ENCODE measurements around the gene LAYN. TPM values are rescaled to one million over a fixed set of nuclear protein-coding genes. Genes with fewer than 3 reads are reported as not detected.

LAYN gene
- total RNA-seq, 3 donors from 2014 or later (not counting 1 experiment from before 2014, with no cell fraction given), result 0.94 to 1.8 TPM; not detected in 1

- Mint-ChIP-seq H3K9me3 (no peaks in the 10 kb centered on the region), H3K36me3 (no peaks in the 10 kb centered on the region), H3K27me3 (ENCODE audit: low read depth in 2 of 2) (peaks cover 4 to 15% of the 10 kb centered on the region in 2 donors), H3K4me1 (no peaks in the 10 kb centered on the region), H3K27ac (no peak overlapping the region), H3K4me3 (no peak overlapping the region)
- Histone ChIP-seq H3K4me3 (ENCODE audit: low read length) (no peak overlapping the region), H3K27me3 (ENCODE audit: control insufficient read depth, insufficient read depth, low read length) (no peaks in the 10 kb centered on the region), H3K36me3 (ENCODE audit: control insufficient read depth, insufficient read depth, low read length) (no peaks in the 10 kb centered on the region), H3K27ac (ENCODE audit: low read length) (no peak overlapping the region), H3K9me3 (ENCODE audit: control insufficient read depth, insufficient read depth, low read length) (no peaks in the 10 kb centered on the region), H3K4me1 (ENCODE audit: control insufficient read depth, insufficient read depth, low read length) (no peaks in the 10 kb centered on the region)
- no peak for ATAC-seq
- no peak for DNase-seq
- TF ChIP-seq, protein P1, sequence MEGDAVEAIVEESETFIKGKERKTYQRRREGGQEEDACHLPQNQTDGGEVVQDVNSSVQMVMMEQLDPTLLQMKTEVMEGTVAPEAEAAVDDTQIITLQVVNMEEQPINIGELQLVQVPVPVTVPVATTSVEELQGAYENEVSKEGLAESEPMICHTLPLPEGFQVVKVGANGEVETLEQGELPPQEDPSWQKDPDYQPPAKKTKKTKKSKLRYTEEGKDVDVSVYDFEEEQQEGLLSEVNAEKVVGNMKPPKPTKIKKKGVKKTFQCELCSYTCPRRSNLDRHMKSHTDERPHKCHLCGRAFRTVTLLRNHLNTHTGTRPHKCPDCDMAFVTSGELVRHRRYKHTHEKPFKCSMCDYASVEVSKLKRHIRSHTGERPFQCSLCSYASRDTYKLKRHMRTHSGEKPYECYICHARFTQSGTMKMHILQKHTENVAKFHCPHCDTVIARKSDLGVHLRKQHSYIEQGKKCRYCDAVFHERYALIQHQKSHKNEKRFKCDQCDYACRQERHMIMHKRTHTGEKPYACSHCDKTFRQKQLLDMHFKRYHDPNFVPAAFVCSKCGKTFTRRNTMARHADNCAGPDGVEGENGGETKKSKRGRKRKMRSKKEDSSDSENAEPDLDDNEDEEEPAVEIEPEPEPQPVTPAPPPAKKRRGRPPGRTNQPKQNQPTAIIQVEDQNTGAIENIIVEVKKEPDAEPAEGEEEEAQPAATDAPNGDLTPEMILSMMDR (IDR thresholded peaks at IDR 0.05), result no peak
- 73% methylated on average over 11 of the region's 11 CpGs for WGBS (ENCODE audit: insufficient coverage)
- intact Hi-C loops (cut with micrococcal nuclease), result no loop called here
These were observed 19.4 kb downstream of the LAYN start for GRCh38 chr11:111559800-111560464.

DNA sequence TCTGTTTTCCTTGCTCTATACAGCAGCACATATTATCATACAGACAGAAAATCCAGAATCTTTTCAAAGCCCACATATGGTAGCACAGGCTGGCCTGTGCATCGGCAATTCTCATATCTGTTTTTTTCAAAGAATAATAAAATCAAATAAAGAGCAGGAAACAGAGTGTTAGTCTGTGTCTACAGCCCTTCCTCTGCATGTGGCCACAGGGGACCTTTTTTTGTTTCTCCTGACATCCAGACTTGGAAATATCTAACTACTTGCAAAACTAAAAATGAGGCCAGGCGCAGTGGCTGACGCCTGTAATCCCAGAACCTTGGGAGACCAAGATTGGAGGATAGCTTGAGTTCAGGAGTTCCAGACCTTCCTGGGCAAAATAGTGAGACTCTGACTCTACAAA is 20.3 kb downstream of the LAYN start:
- peaks cover 0 to 15% of the 10 kb centered on the region in 2 donors for H3K27me3 Mint-ChIP-seq (ENCODE audit: low read depth in 2 of 2)
- Histone ChIP-seq H3K27ac (ENCODE audit: low read length) (no peak overlapping the region), H3K4me3 (ENCODE audit: low read length) (no peak overlapping the region), H3K4me1 (ENCODE audit: control insufficient read depth, insufficient read depth, low read length) (no peaks in the 10 kb centered on the region), H3K9me3 (ENCODE audit: control insufficient read depth, insufficient read depth, low read length) (no peaks in the 10 kb centered on the region), H3K27me3 (ENCODE audit: control insufficient read depth, insufficient read depth, low read length) (no peaks in the 10 kb centered on the region), H3K36me3 (ENCODE audit: control insufficient read depth, insufficient read depth, low read length) (no peaks in the 10 kb centered on the region)
- no peaks in the 10 kb centered on the region for H3K36me3 Mint-ChIP-seq
- intact Hi-C loops (cut with micrococcal nuclease), result no loop called here
- ATAC-seq (no peak), DNase-seq (no peak)
- WGBS (ENCODE audit: insufficient coverage), result 68% methylated on average over 3 of the region's 3 CpGs
- H3K4me1 Mint-ChIP-seq, result no peaks in the 10 kb centered on the region
- H3K27ac Mint-ChIP-seq, result no peak overlapping the region
- TF ChIP-seq, protein P1 (IDR thresholded peaks at IDR 0.05), result no peak
- H3K9me3 Mint-ChIP-seq, result no peaks in the 10 kb centered on the region
- H3K4me3 Mint-ChIP-seq, result no peak overlapping the region

DNA sequence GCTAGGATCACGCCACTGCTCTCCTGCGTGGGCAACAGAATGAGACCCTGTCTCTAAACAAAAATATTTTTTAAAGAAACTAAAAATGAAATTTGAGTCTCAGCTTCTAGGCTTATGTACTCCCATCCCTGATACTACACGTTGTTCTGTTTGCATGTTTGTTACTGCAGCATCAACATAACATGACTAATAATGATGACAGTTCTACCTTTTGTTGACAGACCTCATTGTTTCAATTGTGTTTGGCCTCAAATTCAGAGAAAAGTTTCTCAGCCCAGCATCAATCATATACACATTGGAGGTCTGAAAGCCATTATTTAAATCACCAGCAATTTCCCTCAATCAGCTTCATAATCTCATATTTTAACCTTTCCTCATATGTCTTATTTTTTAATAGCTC is 20.8 kb downstream of the LAYN start:
- H3K4me3 Mint-ChIP-seq, result no peak overlapping the region
- H3K9me3 ChIP-seq (ENCODE audit: control insufficient read depth, insufficient read depth, low read length), result no peaks in the 10 kb centered on the region
- no peak overlapping the region for H3K4me3 ChIP-seq (ENCODE audit: low read length)
- H3K4me1 Mint-ChIP-seq, result no peaks in the 10 kb centered on the region
- H3K36me3 Mint-ChIP-seq, result no peaks in the 10 kb centered on the region
- DNase-seq (no peak), ATAC-seq (no peak)
- intact Hi-C loops (cut with micrococcal nuclease), result no loop called here
- H3K9me3 Mint-ChIP-seq, result no peaks in the 10 kb centered on the region
- no peaks in the 10 kb centered on the region for H3K4me1 ChIP-seq (ENCODE audit: control insufficient read depth, insufficient read depth, low read length)
- H3K27ac Mint-ChIP-seq, result no peak overlapping the region
- WGBS (ENCODE audit: insufficient coverage), result 91% methylated on average over 3 of the region's 3 CpGs
- no peaks in the 10 kb centered on the region for H3K27me3 ChIP-seq (ENCODE audit: control insufficient read depth, insufficient read depth, low read length)
- H3K36me3 ChIP-seq (ENCODE audit: control insufficient read depth, insufficient read depth, low read length), result no peaks in the 10 kb centered on the region
- H3K27ac ChIP-seq (ENCODE audit: low read length), result no peak overlapping the region
- TF ChIP-seq, protein P1 (IDR thresholded peaks at IDR 0.05), result no peak
- H3K27me3 Mint-ChIP-seq (ENCODE audit: low read depth in 2 of 2), result peaks cover 0 to 15% of the 10 kb centered on the region in 2 donors

GRCh38 chr11:111561791-111562325 is 21.3 kb downstream of the LAYN start:
- no peak for ATAC-seq
- no peaks in the 10 kb centered on the region for H3K9me3 Mint-ChIP-seq
- intact Hi-C loops (cut with micrococcal nuclease), result no loop called here

More at GRCh38 chr11:111561791-111562325, 21.3 kb downstream of the LAYN start:
- no peak for DNase-seq
- Mint-ChIP-seq H3K4me1 (no peaks in the 10 kb centered on the region), H3K27me3 (ENCODE audit: low read depth in 2 of 2) (peaks cover 0 to 15% of the 10 kb centered on the region in 2 donors), H3K36me3 (no peaks in the 10 kb centered on the region), H3K4me3 (no peak overlapping the region), H3K27ac (no peak overlapping the region)
- Histone ChIP-seq H3K27me3 (ENCODE audit: control insufficient read depth, insufficient read depth, low read length) (no peaks in the 10 kb centered on the region), H3K4me3 (ENCODE audit: low read length) (no peak overlapping the region), H3K36me3 (ENCODE audit: control insufficient read depth, insufficient read depth, low read length) (no peaks in the 10 kb centered on the region), H3K4me1 (ENCODE audit: control insufficient read depth, insufficient read depth, low read length) (no peaks in the 10 kb centered on the region), H3K27ac (ENCODE audit: low read length) (no peak overlapping the region), H3K9me3 (ENCODE audit: control insufficient read depth, insufficient read depth, low read length) (no peaks in the 10 kb centered on the region)
- TF ChIP-seq, protein P1 (IDR thresholded peaks at IDR 0.05), result no peak
- WGBS (ENCODE audit: insufficient coverage), result 62% methylated on average over 3 of the region's 3 CpGs

All from natural killer cell (primary cell).